Lower leg skin (tissue), 3 donors: ENCODE measurements around the gene CD2AP.

Source experiments
- CTCF ChIP-seq, 3 donors: fragments of 450-650 bp; IDR thresholded peaks; one replicate each; pipeline ENCODE4 v1.5.1; 2016; ENCODE audit warnings: antibody characterized with exemption in 3 of 3, mild to moderate bottlenecking in 3 of 3, moderate library complexity in 2 of 3
- POLR2A ChIP-seq, 2 donors: fragments of 450-650 bp; IDR thresholded peaks; one replicate each; pipeline ENCODE4 v1.6.1; 2016 to 2017; ENCODE audit warnings: antibody characterized with exemption in 2 of 2, mild to moderate bottlenecking in 1 of 2, moderate library complexity in 1 of 2

GRCh38 chr6:47626782-47627181 is 149.2 kb downstream of the CD2AP start:
- TF ChIP-seq CTCF (IDR thresholded peaks at IDR 0.05) (no peak), POLR2A (IDR thresholded peaks at IDR 0.05) (no peak)
